GM19035 (cell line): ENCODE data around the gene TMPRSS6.

Source experiments
- ATAC-seq: cut with Tn5 transposase; IDR thresholded peaks from one replicate; pipeline ENCODE4 v1.9.1; 2021; ENCODE audit not compliant: unreplicated experiment

The TMPRSS6 gene

GRCh38 chr22:37141476-37141875 is 32.0 kb upstream of the TMPRSS6 start:
- ATAC-seq = no peak

- ATAC-seq = no peak
Observed at GRCh38 chr22:37140686-37141323, 31.3 kb upstream of the TMPRSS6 start.

- no peak for ATAC-seq
Observed at GRCh38 chr22:37139762-37140161, 30.2 kb upstream of the TMPRSS6 start.

GRCh38 chr22:37138849-37139561 is 29.5 kb upstream of the TMPRSS6 start:
- no peak for ATAC-seq

- no peak for ATAC-seq
Observed at GRCh38 chr22:37137903-37138665, 28.6 kb upstream of the TMPRSS6 start.

GRCh38 chr22:37137131-37137530 is 27.6 kb upstream of the TMPRSS6 start:
- ATAC-seq = no peak

GRCh38 chr22:37135023-37135422 is 25.5 kb upstream of the TMPRSS6 start:
- ATAC-seq = no peak

- ATAC-seq = no peak
Observed at GRCh38 chr22:37133304-37134018, 23.9 kb upstream of the TMPRSS6 start.

GRCh38 chr22:37132773-37133172 is 23.3 kb upstream of the TMPRSS6 start:
- no peak for ATAC-seq

- no peak for ATAC-seq
Observed at GRCh38 chr22:37129866-37130441, 20.4 kb upstream of the TMPRSS6 start.

GRCh38 chr22:37128555-37129281 is 19.2 kb upstream of the TMPRSS6 start:
- ATAC-seq = no peak

GRCh38 chr22:37127350-37127878 is 17.9 kb upstream of the TMPRSS6 start:
- ATAC-seq = no peak

GRCh38 chr22:37126882-37127281 is 17.4 kb upstream of the TMPRSS6 start:
- ATAC-seq = no peak

GRCh38 chr22:37126383-37126782 is 16.9 kb upstream of the TMPRSS6 start:
- no peak for ATAC-seq

GRCh38 chr22:37123649-37124048 is 14.1 kb upstream of the TMPRSS6 start:
- no peak for ATAC-seq

GRCh38 chr22:37122598-37123180 is 13.2 kb upstream of the TMPRSS6 start:
- ATAC-seq = no peak

- ATAC-seq = peak; percentile 88
Observed at GRCh38 chr22:37121887-37122591, 12.5 kb upstream of the TMPRSS6 start.

- no peak for ATAC-seq
Observed at GRCh38 chr22:37120569-37121340, 11.2 kb upstream of the TMPRSS6 start.
